GM18498 (cell line): ENCODE results near the gene TAAR8.
"Not testable (repeated sequence)": the region's sequence is repeated elsewhere in the genome, so short reads cannot be mapped to it uniquely, and the experiment has no call there.

Source experiments
- ATAC-seq: cut with Tn5 transposase; IDR thresholded peaks from one replicate; pipeline ENCODE4 v1.9.1; 2021; ENCODE audit warnings: mild to moderate bottlenecking, moderate library complexity; ENCODE audit not compliant: unreplicated experiment

Gene TAAR8

DNA sequence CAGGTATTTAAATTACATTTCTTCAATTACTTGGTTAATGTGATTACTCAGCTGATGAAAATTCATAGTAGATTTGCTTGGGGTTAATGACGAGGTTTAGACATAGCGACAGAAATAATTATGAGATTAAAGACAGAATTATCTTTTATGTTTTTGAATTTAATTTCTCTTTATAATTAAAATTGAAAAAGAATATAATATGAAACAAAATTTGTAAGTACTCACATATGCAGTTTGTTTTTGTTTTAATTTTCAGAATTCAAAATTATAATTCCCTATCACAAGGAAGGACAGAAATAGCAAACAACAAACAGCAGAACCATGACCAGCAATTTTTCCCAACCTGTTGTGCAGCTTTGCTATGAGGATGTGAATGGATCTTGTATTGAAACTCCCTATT is at the start of gene TAAR8:
Gene TAAR8, plus strand, starts transcription at position 301 of the 400 bp plus-strand sequence. Its CDS starts 21 bp downstream, at position 322.
- no peak for ATAC-seq

GRCh38 chr6:132504757-132505156 is 47.7 kb upstream of the TAAR8 start:
- ATAC-seq = no peak

DNA sequence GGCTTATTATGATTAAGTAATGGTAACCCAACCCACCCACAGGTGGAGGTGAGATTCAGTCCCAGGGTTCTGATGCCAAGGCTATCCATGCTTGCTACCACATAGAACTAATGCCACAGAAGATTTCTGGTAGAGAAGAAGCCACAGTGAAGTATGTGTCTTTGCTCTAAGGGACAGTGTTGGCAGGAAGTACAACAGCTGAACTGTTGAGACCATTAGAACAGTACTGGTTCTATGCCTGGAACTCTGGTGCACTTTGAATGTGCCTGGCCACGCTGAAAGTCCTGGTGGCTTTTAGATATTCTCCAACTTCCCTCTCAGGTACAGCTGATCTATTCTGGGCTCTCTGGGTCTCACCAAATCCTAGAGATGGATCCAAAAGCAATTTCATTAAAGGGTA is 47.3 kb upstream of the TAAR8 start:
- peak; percentile 65 for ATAC-seq

GRCh38 chr6:132506461-132506860 is 46.0 kb upstream of the TAAR8 start:
- ATAC-seq = no peak

GRCh38 chr6:132506869-132507808 is 45.3 kb upstream of the TAAR8 start:
- no peak for ATAC-seq

DNA sequence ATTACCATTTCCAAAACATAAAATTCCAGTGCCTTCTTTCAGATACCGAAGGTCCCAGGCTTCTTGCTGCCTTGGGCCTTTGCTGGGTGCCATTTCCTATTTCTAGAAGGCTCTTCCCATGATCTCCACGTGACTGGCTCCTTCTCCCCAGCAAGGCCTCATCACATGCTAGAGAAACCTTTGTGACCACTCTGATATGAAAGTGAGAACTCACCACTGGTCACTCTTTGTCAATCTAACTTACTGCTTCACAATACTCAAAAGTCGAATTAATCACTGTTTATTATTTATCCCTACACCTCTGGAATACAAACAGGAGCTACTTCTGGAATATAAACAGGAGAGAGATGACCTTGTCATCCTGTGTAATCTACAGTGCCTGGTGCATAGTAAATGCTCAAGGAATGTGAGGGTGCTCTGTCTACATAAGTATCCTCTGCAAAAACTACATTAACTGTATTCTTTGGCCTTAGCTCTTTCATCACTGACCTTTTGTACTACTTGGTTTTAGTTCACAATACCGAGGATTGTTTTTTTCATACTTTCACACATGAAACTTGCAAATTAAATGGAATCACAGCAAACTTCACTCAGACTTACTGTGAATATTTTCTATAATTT is 41.2 kb upstream of the TAAR8 start:
- peak; percentile 11 for ATAC-seq

- no peak for ATAC-seq
Observed at GRCh38 chr6:132511831-132512220, 40.6 kb upstream of the TAAR8 start.

DNA sequence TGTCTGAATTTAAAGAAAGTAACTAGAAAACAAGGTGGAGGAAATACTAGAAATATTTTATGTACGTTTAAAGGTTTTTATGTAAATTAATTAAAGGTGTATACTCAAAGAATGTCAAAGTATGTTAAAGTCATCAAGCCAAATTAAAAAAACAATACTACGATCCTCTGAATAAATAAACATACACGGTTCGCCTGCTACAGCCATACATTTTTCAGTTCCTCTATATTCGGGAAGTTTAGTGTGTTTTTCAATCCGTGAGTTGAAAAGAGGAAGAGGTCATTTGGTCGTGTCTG is 40.2 kb upstream of the TAAR8 start:
- no peak for ATAC-seq

- peak; percentile 88 for ATAC-seq
Observed at GRCh38 chr6:132512638-132513632, 39.5 kb upstream of the TAAR8 start, which contains the start of gene STX7. STX7 (minus strand) TSS chr6:132513116; CDS start chr6:132503530, 9,586 bp downstream.

GRCh38 chr6:132513831-132514545 is 38.5 kb upstream of the TAAR8 start:
- no peak for ATAC-seq

GRCh38 chr6:132515386-132515785 is 37.1 kb upstream of the TAAR8 start:
- no peak for ATAC-seq

GRCh38 chr6:132520953-132521352 is 31.5 kb upstream of the TAAR8 start:
- no peak for ATAC-seq

DNA sequence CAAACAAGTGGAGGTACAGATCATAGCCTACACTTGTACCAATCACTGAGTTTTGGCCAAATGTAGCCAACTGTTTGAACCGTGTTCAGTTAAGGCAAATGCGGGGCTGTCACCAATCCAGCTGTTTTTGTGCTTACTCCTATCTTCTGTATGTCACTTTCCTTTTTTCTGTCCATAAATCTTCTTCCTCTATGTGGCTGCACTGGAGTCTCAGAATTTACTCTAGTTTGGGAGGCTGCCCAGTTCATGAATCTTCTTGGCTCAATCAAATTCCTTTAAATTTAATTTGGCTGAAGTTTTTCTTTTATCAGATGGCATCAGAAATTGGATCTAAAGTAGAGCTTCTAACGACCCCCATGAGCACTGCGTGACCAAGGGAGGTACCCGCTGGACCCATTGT is 27.8 kb upstream of the TAAR8 start:
- no peak for ATAC-seq

DNA sequence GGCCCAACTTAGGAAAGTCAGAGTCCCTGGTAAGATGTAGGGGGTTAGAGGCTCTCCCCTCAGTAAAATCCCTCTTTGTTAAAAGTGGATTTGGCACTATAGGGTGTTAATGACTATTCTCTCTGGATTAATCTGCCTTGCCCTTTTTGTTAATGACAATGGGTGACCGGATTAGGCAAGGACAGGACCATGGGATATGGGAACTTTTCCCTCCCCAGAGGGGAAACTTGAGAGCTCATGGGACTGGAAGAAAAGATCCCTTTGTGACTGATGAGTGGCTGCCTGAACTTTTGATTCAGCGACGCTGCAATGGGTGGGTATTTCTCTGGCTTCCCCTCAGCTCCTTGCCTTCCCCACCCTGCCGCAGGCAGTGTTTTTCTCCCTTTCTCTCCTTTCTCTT is 26.6 kb upstream of the TAAR8 start:
- ATAC-seq = no peak

GRCh38 chr6:132526461-132526860 is 26.0 kb upstream of the TAAR8 start:
- no peak for ATAC-seq

DNA sequence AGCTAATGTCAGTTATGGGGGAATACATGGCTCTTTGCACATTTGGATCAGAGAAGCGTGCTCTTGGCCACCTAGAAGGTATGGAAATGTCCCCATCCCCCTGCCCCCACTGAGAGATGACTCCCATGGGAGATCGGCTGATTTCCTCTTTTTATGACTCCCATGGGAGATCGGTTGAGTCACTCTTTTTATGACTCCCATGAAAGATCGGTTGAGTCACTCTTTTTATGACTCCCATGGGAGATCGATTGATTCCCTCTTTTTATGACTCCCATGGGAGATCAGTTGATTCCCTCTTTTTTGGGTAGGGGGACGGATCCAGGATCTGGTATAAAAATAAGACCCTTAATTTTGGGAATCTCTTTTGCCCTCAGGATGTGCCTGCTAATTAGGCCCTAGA is 24.7 kb upstream of the TAAR8 start:
- ATAC-seq = no peak

- peak; percentile 92 for ATAC-seq
Observed at GRCh38 chr6:132530293-132530974, 22.0 kb upstream of the TAAR8 start.

- not testable (repeated sequence) for ATAC-seq
Observed at GRCh38 chr6:132534546-132534945, 17.9 kb upstream of the TAAR8 start.

DNA sequence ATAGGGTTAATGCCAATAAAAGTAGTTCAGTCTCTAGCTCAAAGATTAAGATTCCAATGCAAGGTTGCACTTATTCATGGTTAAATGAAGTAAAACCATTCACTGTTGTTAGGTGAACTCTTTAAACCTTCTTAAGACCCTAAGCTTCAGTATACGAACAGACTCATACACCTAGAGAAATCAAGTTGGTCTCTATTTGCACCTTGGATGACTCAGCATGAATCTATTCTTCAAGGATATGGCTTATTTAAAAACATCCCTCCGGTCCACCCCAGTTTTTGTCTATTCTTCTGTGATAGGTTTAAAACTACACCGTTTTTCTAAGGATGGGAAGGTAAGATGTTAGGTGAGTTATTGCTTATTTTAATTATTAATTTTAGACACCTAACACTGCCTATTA is 15.3 kb upstream of the TAAR8 start:
- ATAC-seq = no peak

- ATAC-seq = no peak
Observed at GRCh38 chr6:132537977-132538376, 14.5 kb upstream of the TAAR8 start, which contains the start of gene TAAR9. TAAR9 (plus strand) TSS chr6:132538277; CDS start chr6:132538290, 13 bp downstream.
